ENCODE data around the gene ARID1A.

GRCh38 chr1:26828411-26828991, 132.7 kb downstream of the ARID1A start:
- TF ChIP-seq CTCF (IDR thresholded peaks at IDR 0.05) (no peak), POLR2A (IDR thresholded peaks at IDR 0.05) (no peak), POLR2AphosphoS5 (IDR thresholded peaks at IDR 0.05) (no peak), EP300 (IDR thresholded peaks at IDR 0.05) (no peak)

Measured in stomach (tissue), 4 donors.